Nephron (organoid): ENCODE data around the gene MID1.

ENCODE experiments used
- H3K27ac Mint-ChIP-seq, 3 experiments: 2 replicates each; pipeline ENCODE4 v1.8.0; 2020; ENCODE audit warnings: mixed read lengths in 3 of 3, mild to moderate bottlenecking in 2 of 3, moderate library complexity in 1 of 3
- H3K27me3 Mint-ChIP-seq: 2 replicates; pipeline ENCODE4 v1.8.0; 2021; ENCODE audit warnings: low read depth, mild to moderate bottlenecking, moderate library complexity, mixed read lengths
- H3K36me3 Mint-ChIP-seq: 2 replicates; pipeline ENCODE4 v1.8.0; 2020; ENCODE audit warnings: low read depth, mixed read lengths
- H3K4me1 Mint-ChIP-seq: 2 replicates; pipeline ENCODE4 v1.8.0; 2020; ENCODE audit warnings: mixed read lengths
- H3K4me3 Mint-ChIP-seq, 3 experiments: 2 replicates each; pipeline ENCODE4 v1.8.0; 2020; ENCODE audit warnings: mild to moderate bottlenecking in 3 of 3, mixed read lengths in 3 of 3, moderate library complexity in 2 of 3
- H3K9me3 Mint-ChIP-seq: 2 replicates; pipeline ENCODE4 v1.8.0; 2020; ENCODE audit warnings: mixed read lengths
- TF ChIP-seq, protein P1 (sequence below), 3 experiments: fragments of 200-600 bp; sonication (generic); IDR thresholded peaks; one replicate each; pipeline ENCODE4 v1.5.0; 2021; ENCODE audit warnings: antibody characterized with exemption in 3 of 3; ENCODE audit not compliant: unreplicated experiment in 3 of 3

MID1 gene

DNA sequence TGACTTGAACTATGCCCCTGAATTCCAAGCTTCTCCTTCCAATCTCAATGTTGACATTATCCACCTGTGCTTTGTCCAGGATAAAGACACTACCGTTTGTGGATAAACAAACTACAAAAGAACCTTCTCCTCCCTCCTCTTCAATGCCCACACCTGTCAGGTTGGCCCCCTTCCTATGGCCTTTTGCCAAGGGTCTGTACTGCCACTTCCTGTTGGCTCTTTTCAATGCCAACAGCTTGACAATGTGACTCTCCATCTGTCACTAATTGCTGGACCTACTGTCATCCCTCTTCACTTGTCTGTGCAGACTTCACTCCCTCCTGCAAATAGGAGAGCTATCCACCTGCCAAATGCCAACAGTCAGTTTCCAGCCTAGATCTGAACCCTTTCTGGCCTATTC, 35.8 kb upstream of the MID1 start:
- TF ChIP-seq, protein P1, sequence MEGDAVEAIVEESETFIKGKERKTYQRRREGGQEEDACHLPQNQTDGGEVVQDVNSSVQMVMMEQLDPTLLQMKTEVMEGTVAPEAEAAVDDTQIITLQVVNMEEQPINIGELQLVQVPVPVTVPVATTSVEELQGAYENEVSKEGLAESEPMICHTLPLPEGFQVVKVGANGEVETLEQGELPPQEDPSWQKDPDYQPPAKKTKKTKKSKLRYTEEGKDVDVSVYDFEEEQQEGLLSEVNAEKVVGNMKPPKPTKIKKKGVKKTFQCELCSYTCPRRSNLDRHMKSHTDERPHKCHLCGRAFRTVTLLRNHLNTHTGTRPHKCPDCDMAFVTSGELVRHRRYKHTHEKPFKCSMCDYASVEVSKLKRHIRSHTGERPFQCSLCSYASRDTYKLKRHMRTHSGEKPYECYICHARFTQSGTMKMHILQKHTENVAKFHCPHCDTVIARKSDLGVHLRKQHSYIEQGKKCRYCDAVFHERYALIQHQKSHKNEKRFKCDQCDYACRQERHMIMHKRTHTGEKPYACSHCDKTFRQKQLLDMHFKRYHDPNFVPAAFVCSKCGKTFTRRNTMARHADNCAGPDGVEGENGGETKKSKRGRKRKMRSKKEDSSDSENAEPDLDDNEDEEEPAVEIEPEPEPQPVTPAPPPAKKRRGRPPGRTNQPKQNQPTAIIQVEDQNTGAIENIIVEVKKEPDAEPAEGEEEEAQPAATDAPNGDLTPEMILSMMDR (IDR thresholded peaks at IDR 0.05; ENCODE audit: unreplicated experiment in 3 of 3): no peak
- H3K27ac Mint-ChIP-seq: no peak overlapping the region
- H3K9me3 Mint-ChIP-seq: peaks cover 21% of the 10 kb centered on the region
- no peak overlapping the region for H3K4me3 Mint-ChIP-seq
- no peaks in the 10 kb centered on the region for H3K27me3 Mint-ChIP-seq
- no peaks in the 10 kb centered on the region for H3K36me3 Mint-ChIP-seq
- H3K4me1 Mint-ChIP-seq: peaks cover 8% of the 10 kb centered on the region

DNA sequence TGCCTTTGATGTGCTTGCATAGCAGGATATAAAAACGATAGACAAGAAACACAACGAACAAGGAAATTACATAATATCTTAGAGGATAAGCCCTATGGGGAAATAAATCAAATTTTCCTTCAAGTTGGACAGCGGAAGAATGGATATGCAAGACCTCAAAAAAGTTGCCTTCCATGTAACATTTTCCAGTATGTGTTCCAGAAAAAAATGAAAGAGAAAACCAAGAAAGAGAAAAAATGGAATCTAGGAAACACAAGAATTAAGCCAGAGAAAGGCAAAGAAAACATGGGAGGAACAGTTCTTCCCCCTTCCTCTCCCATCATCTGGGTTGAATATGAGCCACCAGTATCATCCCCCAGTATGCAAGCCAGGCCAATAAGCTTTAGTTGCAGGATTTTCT, 34.6 kb upstream of the MID1 start:
- Mint-ChIP-seq H3K9me3 (peaks cover 21% of the 10 kb centered on the region), H3K4me3 (no peak overlapping the region), H3K36me3 (no peaks in the 10 kb centered on the region), H3K4me1 (peaks cover 8% of the 10 kb centered on the region), H3K27me3 (no peaks in the 10 kb centered on the region), H3K27ac (no peak overlapping the region)
- TF ChIP-seq, protein P1 (IDR thresholded peaks at IDR 0.05; ENCODE audit: unreplicated experiment in 3 of 3): no peak

DNA sequence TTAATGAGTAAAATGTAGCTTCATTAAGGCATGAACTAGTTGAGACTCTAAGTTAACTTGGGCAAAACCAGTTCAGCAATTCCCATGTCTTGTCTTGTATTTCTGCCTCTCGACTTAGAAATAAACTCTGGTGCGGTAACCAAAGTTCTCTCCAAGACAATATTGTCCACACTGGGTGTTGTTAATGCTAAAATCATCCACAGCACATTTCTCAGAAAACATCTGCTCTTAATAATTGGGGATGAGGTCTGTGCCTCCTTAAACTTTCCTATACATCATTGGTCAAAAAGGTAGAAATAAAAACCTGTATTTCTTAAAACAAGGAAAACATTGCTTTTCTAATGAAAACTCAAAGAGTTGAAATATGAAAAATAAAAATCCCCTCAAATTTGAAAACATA, 32.9 kb upstream of the MID1 start:
- Mint-ChIP-seq H3K4me1 (peaks cover 11% of the 10 kb centered on the region), H3K9me3 (peaks cover 21% of the 10 kb centered on the region), H3K27ac (no peak overlapping the region), H3K4me3 (no peak overlapping the region), H3K27me3 (no peaks in the 10 kb centered on the region), H3K36me3 (no peaks in the 10 kb centered on the region)
- TF ChIP-seq, protein P1 (IDR thresholded peaks at IDR 0.05; ENCODE audit: unreplicated experiment in 3 of 3): no peak

DNA sequence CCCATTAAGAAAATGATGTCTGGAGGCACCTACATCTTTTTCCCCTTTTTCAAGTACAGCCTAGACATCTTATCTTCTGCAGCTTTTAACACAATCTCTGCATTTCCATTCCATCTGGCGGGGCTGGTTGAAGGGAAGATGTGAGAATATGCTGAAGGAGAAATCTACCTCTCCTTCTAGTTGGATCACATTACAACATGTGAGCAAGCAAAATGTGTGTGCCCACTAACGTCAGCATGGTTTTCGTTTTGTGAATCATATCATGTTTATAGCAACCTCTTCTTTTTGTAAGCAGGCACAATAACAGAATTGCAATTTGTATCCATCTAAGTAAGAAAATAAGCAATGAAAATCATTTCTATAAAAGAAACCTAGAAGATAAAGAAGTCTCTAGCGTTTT, 28.9 kb upstream of the MID1 start:
- H3K36me3 Mint-ChIP-seq: no peaks in the 10 kb centered on the region
- H3K9me3 Mint-ChIP-seq: peaks cover 6% of the 10 kb centered on the region
- no peak overlapping the region for H3K4me3 Mint-ChIP-seq
- peak overlapping the region in 1 of 3 experiments; percentile 79 for H3K27ac Mint-ChIP-seq
- H3K4me1 Mint-ChIP-seq: peaks cover 11% of the 10 kb centered on the region
- TF ChIP-seq, protein P1 (IDR thresholded peaks at IDR 0.05; ENCODE audit: unreplicated experiment in 3 of 3): no peak
- H3K27me3 Mint-ChIP-seq: no peaks in the 10 kb centered on the region

DNA sequence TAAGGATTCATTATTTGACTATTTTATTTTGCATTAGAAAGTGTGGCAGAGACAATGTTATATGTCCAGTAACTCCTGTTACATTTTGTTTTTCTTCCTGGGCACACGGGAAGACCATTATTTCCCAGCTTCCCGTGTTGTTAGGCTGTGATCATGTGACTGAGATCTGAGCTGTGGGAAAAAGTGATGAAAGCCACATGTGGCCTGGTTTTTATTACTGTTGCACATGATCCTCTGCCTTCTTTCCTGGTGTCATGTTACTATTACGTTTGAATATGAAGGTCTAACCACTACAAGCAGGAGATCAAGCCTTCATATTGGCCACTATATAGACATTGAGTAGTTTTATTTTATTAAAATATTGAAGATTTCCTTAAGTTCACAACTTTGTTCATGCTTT, 28.2 kb upstream of the MID1 start:
- TF ChIP-seq, protein P1 (IDR thresholded peaks at IDR 0.05; ENCODE audit: unreplicated experiment in 3 of 3): no peak
- H3K4me3 Mint-ChIP-seq: no peak overlapping the region
- peaks cover 8% of the 10 kb centered on the region for H3K9me3 Mint-ChIP-seq
- H3K36me3 Mint-ChIP-seq: no peaks in the 10 kb centered on the region
- no peaks in the 10 kb centered on the region for H3K27me3 Mint-ChIP-seq
- H3K4me1 Mint-ChIP-seq: peaks cover 8% of the 10 kb centered on the region
- H3K27ac Mint-ChIP-seq: peak overlapping the region in 1 of 3 experiments; percentile 43

DNA sequence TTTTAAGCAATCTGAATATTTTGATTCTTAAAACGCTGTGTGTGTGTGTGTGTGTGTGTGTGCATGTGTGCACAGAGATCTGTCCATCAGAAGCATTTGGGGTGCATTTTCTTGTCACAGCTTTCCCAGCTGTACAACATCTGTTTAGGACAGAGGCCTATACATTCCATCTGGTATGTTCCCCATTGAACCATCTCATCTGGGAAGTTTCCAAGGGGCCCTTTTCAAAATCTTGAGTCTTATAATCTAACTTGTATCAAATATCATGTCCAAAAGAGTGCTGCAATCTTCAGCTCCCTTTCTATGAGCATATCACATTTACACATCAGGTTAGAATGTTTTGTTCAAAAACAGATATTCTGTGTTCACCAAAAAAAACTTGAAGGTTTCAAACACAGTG, 16.5 kb upstream of the MID1 start:
- no peaks in the 10 kb centered on the region for H3K27me3 Mint-ChIP-seq
- peaks cover 8% of the 10 kb centered on the region for H3K36me3 Mint-ChIP-seq
- peak overlapping the region in 2 of 3 experiments; percentile 71 to 74 for H3K27ac Mint-ChIP-seq
- H3K4me1 Mint-ChIP-seq: peaks cover 31% of the 10 kb centered on the region
- TF ChIP-seq, protein P1 (IDR thresholded peaks at IDR 0.05; ENCODE audit: unreplicated experiment in 3 of 3): no peak
- H3K4me3 Mint-ChIP-seq: no peak overlapping the region
- H3K9me3 Mint-ChIP-seq: peaks cover 31% of the 10 kb centered on the region
